DND-41 (cell line): ENCODE measurements around the gene SLC6A9.

Experiments used
- ATAC-seq: fragments of 200-7000 bp; cut with Tn5 transposase; 3 replicates; pipeline ENCODE4 v1.9.1; 2021; ENCODE audit warnings: low read depth; ENCODE audit not compliant: insufficient read depth
- DNase-seq: peaks from one replicate; pipeline ENCODE4 v3.0.0-alpha.2; 2020
- H2AFZ ChIP-seq: 2 replicates; pipeline ENCODE4 v1.6.0; 2012; ENCODE audit warnings: low read depth, low read length
- H3K27ac ChIP-seq: 2 replicates; pipeline ENCODE4 v1.5.1; 2012; ENCODE audit warnings: low read length, inconsistent platforms
- H3K27me3 ChIP-seq: fragments of 200-600 bp; sonication (generic); 2 replicates; pipeline ENCODE4 v1.6.0; 2012; ENCODE audit warnings: low read length, mild to moderate bottlenecking, inconsistent platforms; ENCODE audit not compliant: insufficient read depth, poor library complexity
- H3K36me3 ChIP-seq: 2 replicates; pipeline ENCODE4 v1.5.1; 2012; ENCODE audit warnings: low read length, inconsistent platforms; ENCODE audit not compliant: insufficient read depth
- H3K4me1 ChIP-seq: 2 replicates; pipeline ENCODE4 v1.5.1; 2012; ENCODE audit warnings: mild to moderate bottlenecking, low read length; ENCODE audit not compliant: insufficient read depth
- H3K4me2 ChIP-seq: 2 replicates; pipeline ENCODE4 v1.6.0; 2012; ENCODE audit warnings: mild to moderate bottlenecking, moderate library complexity, low read length, inconsistent platforms; ENCODE audit not compliant: insufficient read depth
- H3K4me3 ChIP-seq, 2 experiments: fragments of 200-600 bp in 1 of 2; shearing (Covaris generic) in 1 of 2; 2 replicates each; pipeline ENCODE4 v1.5.1; 2012 to 2016; ENCODE audit warnings: inconsistent platforms in 2 of 2, low read length in 2 of 2, mild to moderate bottlenecking in 2 of 2, low read depth in 1 of 2, moderate library complexity in 1 of 2
- H3K79me2 ChIP-seq: 2 replicates; pipeline ENCODE4 v1.6.0; 2012; ENCODE audit warnings: low read length, inconsistent platforms; ENCODE audit not compliant: insufficient read depth
- H3K9ac ChIP-seq: 2 replicates; pipeline ENCODE4 v1.6.0; 2012; ENCODE audit warnings: low read depth, mild to moderate bottlenecking, inconsistent platforms, low read length, moderate library complexity
- H3K9me3 ChIP-seq: 2 replicates; pipeline ENCODE4 v1.5.1; 2012; ENCODE audit warnings: low read length, moderate library complexity, mild to moderate bottlenecking, inconsistent platforms; ENCODE audit not compliant: insufficient read depth, severe bottlenecking
- H4K20me1 ChIP-seq: 2 replicates; pipeline ENCODE4 v1.6.0; 2012; ENCODE audit warnings: low read length; ENCODE audit not compliant: insufficient read depth
- CTCF ChIP-seq: IDR thresholded peaks from 2 replicates; pipeline ENCODE4 v1.5.1; 2012; ENCODE audit warnings: borderline replicate concordance, low read length, moderate library complexity, mild to moderate bottlenecking; ENCODE audit not compliant: poor library complexity, severe bottlenecking; ENCODE audit errors: extremely low read depth
- EZH2 ChIP-seq: IDR thresholded peaks from 3 replicates; pipeline ENCODE4 v1.6.1; 2012; ENCODE audit warnings: borderline replicate concordance, low read depth, mild to moderate bottlenecking, moderate library complexity, low read length, inconsistent platforms; ENCODE audit not compliant: severe bottlenecking

The SLC6A9 gene

GRCh38 chr1:44010935-44011471 is 20.3 kb downstream of the SLC6A9 start:
- no peaks in the 10 kb centered on the region for H4K20me1 ChIP-seq
- no peaks in the 10 kb centered on the region for H3K27me3 ChIP-seq
- no peak overlapping the region for H3K27ac ChIP-seq
- H3K9ac ChIP-seq = no peak overlapping the region
- no peak overlapping the region for H2AFZ ChIP-seq
- ATAC-seq (no peak), DNase-seq (no peak)
- H3K9me3 ChIP-seq = no peaks in the 10 kb centered on the region
- no peaks in the 10 kb centered on the region for H3K79me2 ChIP-seq
- TF ChIP-seq EZH2 (no peak), CTCF (no peak)
- H3K4me3 ChIP-seq = no peak overlapping the region
- H3K36me3 ChIP-seq = no peaks in the 10 kb centered on the region
- H3K4me2 ChIP-seq = no peak overlapping the region
- H3K4me1 ChIP-seq = no peaks in the 10 kb centered on the region

GRCh38 chr1:44008259-44008658 is 23.0 kb downstream of the SLC6A9 start:
- no peaks in the 10 kb centered on the region for H3K79me2 ChIP-seq
- H3K36me3 ChIP-seq = no peaks in the 10 kb centered on the region
- no peak overlapping the region for H2AFZ ChIP-seq
- no peak for ATAC-seq
- H3K27me3 ChIP-seq = no peaks in the 10 kb centered on the region
- no peak overlapping the region for H3K4me3 ChIP-seq
- H3K4me1 ChIP-seq = no peaks in the 10 kb centered on the region
- no peaks in the 10 kb centered on the region for H3K9me3 ChIP-seq
- H3K27ac ChIP-seq = no peak overlapping the region
- no peak overlapping the region for H3K9ac ChIP-seq
- no peak overlapping the region for H3K4me2 ChIP-seq
- H4K20me1 ChIP-seq = no peaks in the 10 kb centered on the region
- TF ChIP-seq EZH2 (no peak), CTCF (no peak)
- DNase-seq = no peak

- H3K4me3 ChIP-seq = no peak overlapping the region
- no peaks in the 10 kb centered on the region for H3K79me2 ChIP-seq
- no peak overlapping the region for H2AFZ ChIP-seq
- H3K36me3 ChIP-seq = no peaks in the 10 kb centered on the region
- H4K20me1 ChIP-seq = no peaks in the 10 kb centered on the region; the same call in 1 of the 2 replicates
- TF ChIP-seq EZH2 = no peak
- TF ChIP-seq CTCF = peak; percentile 40
- ATAC-seq (no peak), DNase-seq (no peak)
- no peak overlapping the region for H3K27ac ChIP-seq
- H3K27me3 ChIP-seq = no peaks in the 10 kb centered on the region
- no peaks in the 10 kb centered on the region for H3K9me3 ChIP-seq
- H3K9ac ChIP-seq = no peak overlapping the region
- H3K4me2 ChIP-seq = no peak overlapping the region
- no peaks in the 10 kb centered on the region for H3K4me1 ChIP-seq
Measured at GRCh38 chr1:44002606-44003157, 28.6 kb downstream of the SLC6A9 start.

- H3K9me3 ChIP-seq = no peaks in the 10 kb centered on the region
- H3K36me3 ChIP-seq = no peaks in the 10 kb centered on the region
- DNase-seq (no peak), ATAC-seq (no peak)
- H3K27me3 ChIP-seq = no peaks in the 10 kb centered on the region
- H4K20me1 ChIP-seq = no peaks in the 10 kb centered on the region; the same call in 1 of the 2 replicates
- no peak overlapping the region for H3K4me2 ChIP-seq
- H3K9ac ChIP-seq = no peak overlapping the region
- H3K4me1 ChIP-seq = no peaks in the 10 kb centered on the region
- TF ChIP-seq CTCF (no peak), EZH2 (no peak)
- no peak overlapping the region for H3K27ac ChIP-seq
- H3K4me3 ChIP-seq = no peak overlapping the region
- H3K79me2 ChIP-seq = no peaks in the 10 kb centered on the region
- no peak overlapping the region for H2AFZ ChIP-seq
Measured at GRCh38 chr1:44002165-44002564, 29.1 kb downstream of the SLC6A9 start.
